GM12873 (cell line): ENCODE data around the gene YTHDF1.

Source experiments
- CTCF ChIP-seq: IDR thresholded peaks from 2 replicates; pipeline ENCODE4 v1.5.1; 2012; ENCODE audit warnings: low read depth, mild to moderate bottlenecking, moderate library complexity, low read length, control low read depth; ENCODE audit not compliant: insufficient read depth; ENCODE audit errors: missing control alignments

YTHDF1 gene

GRCh38 chr20:63259734-63260460 lies 44.0 kb upstream of the YTHDF1 start:
- no peak for TF ChIP-seq CTCF

GRCh38 chr20:63258781-63259180 lies 42.9 kb upstream of the YTHDF1 start:
- TF ChIP-seq CTCF, result no peak

- TF ChIP-seq CTCF, result no peak
These were observed 41.7 kb upstream of the YTHDF1 start for GRCh38 chr20:63257629-63258028.

DNA sequence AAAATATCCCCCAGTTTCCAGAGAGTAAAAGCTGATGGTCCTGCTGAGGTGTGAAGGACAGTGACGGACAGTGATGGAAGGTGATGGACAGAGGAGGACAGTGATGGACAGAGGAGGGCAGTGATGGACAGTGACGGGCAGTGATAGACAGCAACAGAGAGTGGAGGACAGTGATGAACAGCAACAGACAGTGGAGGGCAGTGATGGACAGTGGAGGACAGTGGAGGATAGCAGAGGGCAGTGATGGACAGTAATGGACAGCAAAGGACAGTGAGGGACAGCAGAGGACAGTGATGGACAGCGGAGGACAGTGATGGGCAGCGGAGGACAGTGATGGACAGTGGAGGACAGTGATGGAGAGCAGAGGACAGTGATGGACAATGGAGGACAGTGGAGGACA lies 41.0 kb upstream of the YTHDF1 start:
- no peak for TF ChIP-seq CTCF

DNA sequence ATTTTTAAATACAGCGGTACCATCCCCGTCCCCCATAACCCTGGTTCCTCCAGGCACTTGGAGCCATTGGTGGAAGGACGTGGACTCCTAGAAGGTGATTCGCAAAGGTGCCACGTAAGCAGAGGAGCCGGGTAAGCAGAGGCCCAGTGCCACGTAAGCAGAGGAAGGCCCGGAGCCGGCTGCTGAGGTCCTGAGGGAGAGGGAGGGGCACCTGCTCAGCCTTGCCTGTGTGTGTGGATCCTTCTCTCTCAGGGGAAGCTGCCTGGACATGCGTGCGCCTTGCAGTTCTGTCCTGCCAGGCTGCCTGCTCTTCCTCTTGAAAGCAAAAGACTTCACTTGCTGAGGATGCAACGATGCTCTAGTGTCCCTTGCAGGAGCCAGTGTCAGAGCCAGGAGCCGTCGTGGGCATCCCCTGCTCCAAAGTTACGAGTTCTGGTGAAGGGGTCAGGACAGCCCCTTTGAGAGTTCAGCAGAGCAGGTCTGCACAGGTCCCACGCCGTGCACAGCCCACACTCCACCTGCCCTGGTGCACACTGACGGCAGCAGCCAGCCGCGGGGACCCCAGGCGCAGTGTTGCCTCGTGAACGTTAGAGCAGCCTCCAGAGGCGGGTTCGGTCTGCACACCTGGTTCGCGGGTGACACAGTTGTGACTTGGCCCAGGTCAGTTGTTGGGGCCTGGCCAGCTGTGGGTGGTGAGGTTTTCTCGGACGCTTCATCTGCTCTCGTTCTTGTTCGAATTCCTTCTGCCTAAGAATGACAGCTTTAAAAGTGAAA lies 40.2 kb upstream of the YTHDF1 start:
- no peak for TF ChIP-seq CTCF

DNA sequence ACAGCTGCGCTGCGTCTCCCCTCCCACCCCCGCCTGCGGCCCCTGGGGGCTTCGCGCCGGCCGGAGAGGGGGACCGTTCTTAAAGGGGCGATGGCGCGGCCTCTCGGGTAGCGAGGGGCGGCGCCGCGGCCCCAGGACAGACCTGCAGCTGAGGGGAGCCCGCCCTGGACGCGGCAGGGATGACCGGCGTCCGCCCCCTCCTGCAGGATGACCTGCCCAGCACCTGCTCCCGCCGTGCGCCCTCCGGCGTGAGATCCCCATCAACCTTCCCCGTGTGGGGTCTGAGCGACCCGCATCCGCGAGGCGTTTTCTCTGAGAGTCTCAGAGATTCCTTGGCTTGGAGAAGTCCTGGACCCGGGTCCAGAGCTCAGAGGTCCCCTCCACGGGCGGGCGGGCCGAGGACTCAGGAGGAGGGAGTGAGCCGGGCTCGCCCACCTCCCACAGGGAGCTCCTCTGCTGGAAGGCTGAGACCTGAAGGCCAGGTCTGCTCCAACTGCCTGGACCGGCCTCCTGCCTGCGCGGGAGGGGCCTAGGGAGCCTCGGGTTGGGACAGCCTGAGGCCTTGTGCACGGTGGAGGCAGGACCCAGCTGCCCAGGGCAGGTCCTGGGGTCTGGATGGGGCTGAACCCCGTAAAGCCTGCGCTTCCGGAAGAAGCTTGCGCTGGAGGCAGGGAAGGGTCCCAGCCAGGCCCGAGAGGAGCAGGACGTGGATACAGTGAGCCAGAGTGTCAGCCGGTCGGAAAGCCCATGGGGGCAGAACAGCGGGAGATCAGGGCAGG lies 38.9 kb upstream of the YTHDF1 start:
- no peak for TF ChIP-seq CTCF

GRCh38 chr20:63254232-63254605 lies 38.3 kb upstream of the YTHDF1 start, which contains the start of gene NKAIN4:
Gene NKAIN4, minus strand, starts transcription at chr20:63254463. Its CDS starts 13 bp downstream, at chr20:63254450.
- no peak for TF ChIP-seq CTCF
